Skeletal muscle tissue (tissue), 4 donors: ENCODE measurements around the gene SYT8. TPM values are rescaled to one million over a fixed set of nuclear protein-coding genes. Genes with fewer than 3 reads are reported as not detected.

Experiments used
- H3K27ac ChIP-seq: one replicate; pipeline ENCODE4 v1.7.0; 2013; ENCODE audit warnings: mild to moderate bottlenecking, low read depth, low read length, inconsistent platforms
- H3K27me3 ChIP-seq, 3 donors: one replicate each; pipeline ENCODE4 v1.7.0; 2013; ENCODE audit warnings: low read length in 3 of 3; ENCODE audit not compliant: control insufficient read depth in 3 of 3, insufficient read depth in 3 of 3
- H3K36me3 ChIP-seq, 3 donors: one replicate each; pipeline ENCODE4 v1.7.0; 2013; ENCODE audit warnings: low read length in 3 of 3; ENCODE audit not compliant: control insufficient read depth in 3 of 3, insufficient read depth in 3 of 3
- H3K4me1 ChIP-seq, 3 donors: one replicate each; pipeline ENCODE4 v1.7.0; 2013; ENCODE audit warnings: low read length in 3 of 3, mild to moderate bottlenecking in 3 of 3; ENCODE audit not compliant: control insufficient read depth in 3 of 3, insufficient read depth in 3 of 3
- H3K4me3 ChIP-seq, 3 donors: one replicate each; pipeline ENCODE4 v1.7.0; 2013; ENCODE audit warnings: low read length in 3 of 3
- H3K9ac ChIP-seq, 3 donors: one replicate each; pipeline ENCODE4 v1.7.0; 2013; ENCODE audit warnings: low read length in 3 of 3, mild to moderate bottlenecking in 3 of 3, moderate library complexity in 2 of 3, low read depth in 1 of 3
- H3K9me3 ChIP-seq, 3 donors: one replicate each; pipeline ENCODE4 v1.7.0; 2013; ENCODE audit warnings: low read length in 3 of 3; ENCODE audit not compliant: control insufficient read depth in 3 of 3
- total RNA-seq: library from RNA; depleted of rRNA; stranded (reverse); fragments of >200 nt; gene quantifications from one replicate; pipeline ENCODE4 v1.2.3, GENCODE V29; 2014
- donor health status: Osteomylitis.

Gene SYT8
- total RNA-seq, 1 donor from 2014 or later = not detected

GRCh38 chr11:1830322-1831223, 4.2 kb upstream of the SYT8 start:
- H3K27me3 ChIP-seq = peaks cover 4 to 37% (median 14%) of the 10 kb centered on the region in 3 donors
- no peaks in the 10 kb centered on the region for H3K9me3 ChIP-seq
- H3K4me1 ChIP-seq = peaks cover 14 to 20% (median 17%) of the 10 kb centered on the region in 3 donors
- no peaks in the 10 kb centered on the region for H3K36me3 ChIP-seq
- H3K4me3 ChIP-seq = no peak overlapping the region
- H3K9ac ChIP-seq = no peak overlapping the region
- no peak overlapping the region for H3K27ac ChIP-seq

- Histone ChIP-seq H3K9me3 (no peaks in the 10 kb centered on the region), H3K27me3 (peaks cover 4 to 33% (median 14%) of the 10 kb centered on the region in 3 donors), H3K36me3 (no peaks in the 10 kb centered on the region), H3K4me3 (no peak overlapping the region), H3K27ac (no peak overlapping the region), H3K9ac (no peak overlapping the region), H3K4me1 (peaks cover 14 to 17% (median 17%) of the 10 kb centered on the region in 3 donors)
Measured at GRCh38 chr11:1831338-1832210, 3.2 kb upstream of the SYT8 start.

GRCh38 chr11:1832211-1832919, 2.4 kb upstream of the SYT8 start:
- Histone ChIP-seq H3K4me3 (no peak overlapping the region), H3K27me3 (peaks cover 4 to 28% (median 11%) of the 10 kb centered on the region in 3 donors), H3K4me1 (peaks cover 10 to 15% (median 11%) of the 10 kb centered on the region in 3 donors), H3K27ac (no peak overlapping the region), H3K9me3 (no peaks in the 10 kb centered on the region), H3K36me3 (no peaks in the 10 kb centered on the region), H3K9ac (no peak overlapping the region)

- Histone ChIP-seq H3K4me3 (no peak overlapping the region), H3K36me3 (no peaks in the 10 kb centered on the region), H3K9ac (no peak overlapping the region), H3K27me3 (peaks cover 4 to 22% (median 5%) of the 10 kb centered on the region in 3 donors), H3K9me3 (no peaks in the 10 kb centered on the region), H3K4me1 (peaks cover 8 to 16% (median 11%) of the 10 kb centered on the region in 3 donors), H3K27ac (no peak overlapping the region)
Measured at GRCh38 chr11:1832920-1833295, 1.9 kb upstream of the SYT8 start.

GRCh38 chr11:1834062-1834610, 654 bp upstream of the SYT8 start:
- Histone ChIP-seq H3K36me3 (no peaks in the 10 kb centered on the region), H3K4me1 (peaks cover 9 to 25% (median 14%) of the 10 kb centered on the region in 3 donors), H3K27ac (no peak overlapping the region), H3K9ac (no peak overlapping the region), H3K4me3 (no peak overlapping the region), H3K9me3 (no peaks in the 10 kb centered on the region), H3K27me3 (peaks cover 0 to 11% (median 4%) of the 10 kb centered on the region in 3 donors)

GRCh38 chr11:1835671-1836010, 851 bp downstream of the SYT8 start:
- H3K27ac ChIP-seq = no peak overlapping the region
- peaks cover 9 to 35% (median 17%) of the 10 kb centered on the region in 3 donors for H3K4me1 ChIP-seq
- no peaks in the 10 kb centered on the region for H3K9me3 ChIP-seq
- peaks cover 0 to 5% (median 4%) of the 10 kb centered on the region in 3 donors for H3K27me3 ChIP-seq
- H3K36me3 ChIP-seq = peaks cover 0 to 3% (median 0%) of the 10 kb centered on the region in 3 donors
- H3K9ac ChIP-seq = no peak overlapping the region
- H3K4me3 ChIP-seq = no peak overlapping the region

- Histone ChIP-seq H3K36me3 (peaks cover 3% of the 10 kb centered on the region in 3 donors), H3K4me1 (peaks cover 9 to 40% (median 18%) of the 10 kb centered on the region in 3 donors), H3K27me3 (peaks cover 0 to 2% (median 0%) of the 10 kb centered on the region in 3 donors), H3K9me3 (no peaks in the 10 kb centered on the region), H3K4me3 (no peak overlapping the region), H3K9ac (no peak overlapping the region), H3K27ac (no peak overlapping the region)
Measured at GRCh38 chr11:1836011-1836945, 1.5 kb downstream of the SYT8 start.

- Histone ChIP-seq H3K4me1 (peaks cover 15 to 50% (median 23%) of the 10 kb centered on the region in 3 donors), H3K27ac (peak overlapping the region; percentile 96)
Measured at GRCh38 chr11:1837171-1838076, 2.6 kb downstream of the SYT8 start.

More at GRCh38 chr11:1837171-1838076, 2.6 kb downstream of the SYT8 start:
- Histone ChIP-seq H3K27me3 (peaks cover 0 to 2% (median 0%) of the 10 kb centered on the region in 3 donors), H3K36me3 (peaks cover 3 to 5% (median 5%) of the 10 kb centered on the region in 3 donors), H3K9ac (peak overlapping the region; percentile 20 to 74 (median 60)), H3K9me3 (no peaks in the 10 kb centered on the region), H3K4me3 (no peak overlapping the region)
